Measurements from ENCODE around the gene EBF3. TPM values are rescaled to one million over a fixed set of nuclear protein-coding genes. Genes with fewer than 3 reads are reported as not detected.

EBF3 gene
- total RNA-seq, 1 donor from 2014 or later: not detected

DNA sequence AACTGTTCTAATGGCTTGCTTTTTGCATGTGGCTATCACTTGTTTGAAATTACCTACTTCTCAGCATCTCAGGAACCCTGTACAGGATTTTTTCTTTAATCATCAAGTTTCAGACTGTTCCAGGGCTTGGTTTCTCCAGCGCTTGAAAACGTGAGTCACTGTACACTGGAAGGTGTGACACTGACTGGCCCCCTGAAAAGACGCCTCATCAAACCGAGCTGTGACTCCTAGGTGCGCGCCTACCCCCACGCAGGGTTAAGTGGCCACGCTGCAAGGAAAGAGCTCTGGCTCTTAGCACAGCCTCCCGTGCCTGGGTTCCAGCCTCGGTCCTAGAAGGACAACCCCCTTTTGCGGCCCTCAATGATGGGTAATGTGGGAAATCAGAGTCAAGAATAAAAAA, 81.0 kb downstream of the EBF3 start:
- no peak for DNase-seq (ENCODE audit: low read depth)
- H3K4me3 ChIP-seq (ENCODE audit: low read depth, low read length): no peak overlapping the region
- TF ChIP-seq, protein P1, sequence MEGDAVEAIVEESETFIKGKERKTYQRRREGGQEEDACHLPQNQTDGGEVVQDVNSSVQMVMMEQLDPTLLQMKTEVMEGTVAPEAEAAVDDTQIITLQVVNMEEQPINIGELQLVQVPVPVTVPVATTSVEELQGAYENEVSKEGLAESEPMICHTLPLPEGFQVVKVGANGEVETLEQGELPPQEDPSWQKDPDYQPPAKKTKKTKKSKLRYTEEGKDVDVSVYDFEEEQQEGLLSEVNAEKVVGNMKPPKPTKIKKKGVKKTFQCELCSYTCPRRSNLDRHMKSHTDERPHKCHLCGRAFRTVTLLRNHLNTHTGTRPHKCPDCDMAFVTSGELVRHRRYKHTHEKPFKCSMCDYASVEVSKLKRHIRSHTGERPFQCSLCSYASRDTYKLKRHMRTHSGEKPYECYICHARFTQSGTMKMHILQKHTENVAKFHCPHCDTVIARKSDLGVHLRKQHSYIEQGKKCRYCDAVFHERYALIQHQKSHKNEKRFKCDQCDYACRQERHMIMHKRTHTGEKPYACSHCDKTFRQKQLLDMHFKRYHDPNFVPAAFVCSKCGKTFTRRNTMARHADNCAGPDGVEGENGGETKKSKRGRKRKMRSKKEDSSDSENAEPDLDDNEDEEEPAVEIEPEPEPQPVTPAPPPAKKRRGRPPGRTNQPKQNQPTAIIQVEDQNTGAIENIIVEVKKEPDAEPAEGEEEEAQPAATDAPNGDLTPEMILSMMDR (conservative IDR thresholded peaks at IDR 0.05; ENCODE audit: low read depth, low read length): no peak

DNA sequence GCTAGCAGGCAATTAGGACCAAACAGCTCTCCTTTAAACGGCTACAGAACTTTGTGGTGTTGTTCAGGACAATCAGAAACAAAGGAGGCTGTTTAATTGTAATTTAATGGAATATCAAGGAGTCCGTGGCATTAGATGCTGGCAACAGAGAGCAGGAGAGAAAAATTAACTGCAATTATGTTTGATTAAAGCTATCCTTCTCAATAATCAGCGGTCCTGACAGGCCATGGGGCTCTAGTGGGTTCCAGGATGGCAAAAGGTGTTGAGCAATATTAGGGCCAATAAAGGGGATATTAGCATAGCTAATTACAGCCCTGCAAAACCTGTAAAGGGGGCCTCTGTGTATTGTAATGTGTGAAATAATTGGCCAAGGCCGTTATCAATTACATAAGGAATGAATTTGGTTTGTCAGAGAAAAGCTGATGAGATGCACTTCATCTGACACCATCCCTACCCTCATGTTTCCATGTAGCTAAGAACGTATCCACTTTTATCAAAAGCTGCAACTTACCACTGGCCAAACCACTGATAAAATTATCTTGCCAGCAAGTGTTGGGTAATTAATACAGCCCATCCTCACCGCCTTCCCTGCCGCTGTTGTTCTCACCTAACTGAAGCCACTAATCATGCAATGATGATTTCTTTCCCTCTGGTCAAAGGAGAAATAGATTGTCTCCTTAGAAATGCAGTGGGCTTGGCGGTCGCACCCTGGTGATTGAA, 81.6 kb downstream of the EBF3 start:
- TF ChIP-seq, protein P1 (conservative IDR thresholded peaks at IDR 0.05; ENCODE audit: low read depth, low read length): no peak
- no peak for DNase-seq (ENCODE audit: low read depth)
- H3K4me3 ChIP-seq (ENCODE audit: low read depth, low read length): no peak overlapping the region

DNA sequence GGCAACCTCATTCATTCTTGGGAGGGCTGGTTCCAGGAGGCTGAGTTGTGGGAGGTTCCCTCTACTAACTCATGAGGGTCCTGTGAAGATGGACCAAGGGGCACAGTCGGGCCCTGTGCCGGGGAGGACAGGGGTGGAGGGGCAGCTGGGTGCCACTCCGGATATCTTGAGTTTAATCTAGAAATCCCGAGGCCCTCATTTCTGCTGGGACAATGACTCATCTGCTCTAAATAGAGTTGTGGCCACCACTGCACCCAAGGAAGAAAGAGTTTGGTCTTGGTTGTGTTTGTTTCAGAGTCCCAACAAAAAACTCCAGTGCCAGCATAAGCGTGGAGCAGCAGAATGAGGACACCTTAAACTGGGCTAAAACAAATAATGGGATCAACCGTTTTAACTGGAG, 82.4 kb downstream of the EBF3 start:
- H3K4me3 ChIP-seq (ENCODE audit: low read depth, low read length): no peak overlapping the region
- TF ChIP-seq, protein P1 (conservative IDR thresholded peaks at IDR 0.05; ENCODE audit: low read depth, low read length): no peak
- no peak for DNase-seq (ENCODE audit: low read depth)

GRCh38 chr10:129880191-129880870, 83.7 kb downstream of the EBF3 start:
- DNase-seq (ENCODE audit: low read depth): no peak
- TF ChIP-seq, protein P1 (conservative IDR thresholded peaks at IDR 0.05; ENCODE audit: low read depth, low read length): no peak
- no peak overlapping the region for H3K4me3 ChIP-seq (ENCODE audit: low read depth, low read length)

DNA sequence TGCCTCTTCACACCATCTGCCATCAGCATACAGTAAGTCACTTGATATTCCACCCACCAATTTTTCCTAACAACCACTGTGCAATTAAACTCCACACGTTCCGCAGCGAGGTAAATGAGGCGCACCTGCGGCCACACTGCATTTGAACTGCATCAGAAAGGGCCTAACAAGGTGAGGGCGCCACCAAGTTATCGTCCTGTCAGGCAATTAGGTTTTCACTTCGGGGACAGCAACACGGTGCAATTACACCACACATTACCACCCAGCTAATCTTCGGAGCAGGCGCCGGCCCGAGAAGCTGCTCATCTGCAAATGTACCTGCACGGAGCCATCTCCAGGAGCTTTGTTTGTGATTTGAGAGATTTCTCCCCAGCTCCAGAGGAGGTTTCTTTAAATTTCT, 84.4 kb downstream of the EBF3 start:
- TF ChIP-seq, protein P1 (conservative IDR thresholded peaks at IDR 0.05; ENCODE audit: low read depth, low read length): no peak
- DNase-seq (ENCODE audit: low read depth): no peak
- no peak overlapping the region for H3K4me3 ChIP-seq (ENCODE audit: low read depth, low read length)

DNA sequence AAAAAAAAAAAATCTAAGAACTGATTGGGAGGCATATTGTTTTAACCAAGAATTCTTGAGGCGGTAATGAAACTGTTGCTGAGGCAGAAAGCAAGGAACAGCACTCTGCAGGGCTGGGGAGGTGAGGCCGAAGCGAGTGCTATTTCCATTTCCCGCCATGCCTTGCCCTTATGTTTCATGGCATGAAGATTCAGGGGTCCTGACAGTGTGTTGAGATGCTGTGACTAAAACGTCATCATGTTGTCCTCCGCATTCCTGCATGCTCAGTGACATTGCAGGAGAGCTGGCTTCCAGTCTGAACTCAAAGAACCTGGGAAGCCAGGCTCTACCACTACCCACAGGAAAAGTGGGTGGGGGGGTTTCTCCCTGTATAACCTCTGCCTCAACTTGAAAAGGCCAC, 85.2 kb downstream of the EBF3 start:
- TF ChIP-seq, protein P1 (conservative IDR thresholded peaks at IDR 0.05; ENCODE audit: low read depth, low read length): no peak
- no peak overlapping the region for H3K4me3 ChIP-seq (ENCODE audit: low read depth, low read length)
- DNase-seq (ENCODE audit: low read depth): no peak

Data from epithelial cell of proximal tubule (primary cell).